Left ventricle myocardium inferior (tissue), 1 donor: ENCODE measurements around the gene CYP1A2. TPM values are rescaled to one million over a fixed set of nuclear protein-coding genes. Genes with fewer than 3 reads are reported as not detected.

ENCODE experiments used
- DNase-seq: peaks from one replicate; pipeline ENCODE4 v3.0.0-alpha.2; 2020
- H3K27ac ChIP-seq: fragments of 200-600 bp; replicated peaks from 2 replicates; pipeline ENCODE4 v1.8.0; 2021
- H3K27me3 ChIP-seq: fragments of 200-600 bp; 2 replicates; pipeline ENCODE4 v1.8.0; 2021; ENCODE audit warnings: low read depth
- H3K36me3 ChIP-seq: fragments of 200-600 bp; 2 replicates; pipeline ENCODE4 v1.8.0; 2021
- H3K4me1 ChIP-seq: fragments of 200-600 bp; 2 replicates; pipeline ENCODE4 v1.8.0; 2021
- H3K4me3 ChIP-seq: fragments of 200-600 bp; 2 replicates; pipeline ENCODE4 v1.8.0; 2021; ENCODE audit warnings: mild to moderate bottlenecking, moderate library complexity
- H3K9me3 ChIP-seq: fragments of 200-600 bp; replicated peaks from 2 replicates; pipeline ENCODE4 v1.8.0; 2021
- intact Hi-C: fragments of 100-400 bp; cut with micrococcal nuclease; formaldehyde crosslinking; loops from one replicate; pipeline ENCODE4 v1.11.0; 2022
- total RNA-seq: library from RNA; stranded (reverse); fragmentation: NEBNext Ultra II Directional; extraction: Animal tissue kit (Norgen Biotek cat#: 25700); gene quantifications from one replicate; pipeline ENCODE4 v1.2.1, GENCODE V29; 2021
- TF ChIP-seq, protein P1 (sequence below): fragments of 200-600 bp; IDR thresholded peaks from 2 replicates; pipeline ENCODE4 v1.8.0; 2021; ENCODE audit warnings: antibody characterized with exemption, mild to moderate bottlenecking, borderline replicate concordance
- donor health status: DM: no; HTN: yes; CAD: no; lungs with severe emphysema.

The CYP1A2 gene
- total RNA-seq, 1 donor from 2014 or later = not detected

DNA sequence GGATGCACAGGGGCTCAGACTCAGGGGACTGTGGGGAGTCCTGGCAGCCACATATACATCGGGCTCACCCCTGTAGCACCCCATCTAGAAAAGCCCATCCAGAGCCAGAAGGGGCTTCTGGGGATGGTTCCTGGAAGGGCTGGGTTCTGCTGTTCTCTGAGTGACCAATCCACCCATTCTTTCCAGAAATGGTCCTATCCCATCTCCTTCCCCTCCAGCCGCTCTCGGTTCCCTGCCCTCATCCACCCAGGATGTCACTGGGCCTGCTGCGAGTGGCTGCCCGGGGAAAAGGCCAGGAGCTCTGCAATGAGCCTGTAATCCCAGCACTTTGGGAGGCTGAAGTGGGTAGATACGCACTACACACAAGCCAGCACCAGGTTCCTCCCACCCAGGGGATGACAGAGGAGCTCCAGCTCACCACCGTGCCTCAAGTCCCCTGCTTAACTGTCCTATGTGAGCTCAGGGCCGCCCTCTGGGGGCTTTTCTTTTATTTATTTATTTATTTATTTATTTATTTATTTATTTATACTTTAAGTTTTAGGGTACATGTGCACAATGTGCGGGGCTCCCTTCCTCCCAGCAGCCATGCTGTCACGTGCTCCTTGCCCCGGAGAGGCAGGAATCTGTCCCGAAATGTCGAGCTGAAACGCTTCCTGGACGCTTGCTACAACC is 19.6 kb downstream of the CYP1A2 start:
- Histone ChIP-seq H3K4me1 (peaks cover 16% of the 10 kb centered on the region), H3K27ac (no peak overlapping the region), H3K4me3 (no peak overlapping the region), H3K27me3 (peaks cover 7% of the 10 kb centered on the region), H3K36me3 (no peaks in the 10 kb centered on the region), H3K9me3 (no peaks in the 10 kb centered on the region)
- TF ChIP-seq, protein P1, sequence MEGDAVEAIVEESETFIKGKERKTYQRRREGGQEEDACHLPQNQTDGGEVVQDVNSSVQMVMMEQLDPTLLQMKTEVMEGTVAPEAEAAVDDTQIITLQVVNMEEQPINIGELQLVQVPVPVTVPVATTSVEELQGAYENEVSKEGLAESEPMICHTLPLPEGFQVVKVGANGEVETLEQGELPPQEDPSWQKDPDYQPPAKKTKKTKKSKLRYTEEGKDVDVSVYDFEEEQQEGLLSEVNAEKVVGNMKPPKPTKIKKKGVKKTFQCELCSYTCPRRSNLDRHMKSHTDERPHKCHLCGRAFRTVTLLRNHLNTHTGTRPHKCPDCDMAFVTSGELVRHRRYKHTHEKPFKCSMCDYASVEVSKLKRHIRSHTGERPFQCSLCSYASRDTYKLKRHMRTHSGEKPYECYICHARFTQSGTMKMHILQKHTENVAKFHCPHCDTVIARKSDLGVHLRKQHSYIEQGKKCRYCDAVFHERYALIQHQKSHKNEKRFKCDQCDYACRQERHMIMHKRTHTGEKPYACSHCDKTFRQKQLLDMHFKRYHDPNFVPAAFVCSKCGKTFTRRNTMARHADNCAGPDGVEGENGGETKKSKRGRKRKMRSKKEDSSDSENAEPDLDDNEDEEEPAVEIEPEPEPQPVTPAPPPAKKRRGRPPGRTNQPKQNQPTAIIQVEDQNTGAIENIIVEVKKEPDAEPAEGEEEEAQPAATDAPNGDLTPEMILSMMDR = no peak
- DNase-seq = no peak
- intact Hi-C loops = loop anchor here (5.0 kb wide), 2 partner anchors 131 to 396 kb away; no protein-coding TSS in a partner anchor

DNA sequence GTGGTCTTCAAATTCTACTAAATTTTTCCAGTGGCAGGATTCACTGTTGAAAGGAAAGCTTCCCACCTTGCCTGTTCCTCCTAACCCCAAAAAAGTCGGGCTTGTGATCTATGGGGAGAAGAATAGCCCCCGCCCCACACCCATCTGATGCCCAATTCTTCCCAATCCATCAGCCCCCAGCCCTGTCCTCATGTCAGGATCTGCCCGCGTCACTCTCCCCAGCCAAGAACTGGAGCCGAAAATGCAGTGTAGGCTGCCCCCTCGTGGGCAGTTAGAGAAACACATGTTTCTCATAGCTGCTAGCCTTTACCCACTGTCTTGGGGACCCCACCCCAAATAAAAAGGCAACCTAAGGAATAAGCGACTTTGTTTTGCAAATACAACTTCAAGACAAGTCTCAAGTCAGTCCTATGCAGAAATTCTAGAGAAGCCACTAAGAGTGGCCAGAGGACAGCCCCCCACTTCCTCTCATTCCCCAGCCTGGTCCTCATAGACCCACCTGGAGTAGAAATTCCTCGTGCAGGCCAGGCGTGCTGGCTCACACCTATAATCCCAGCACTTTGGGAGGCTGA is 20.2 kb downstream of the CYP1A2 start:
- Histone ChIP-seq H3K9me3 (no peaks in the 10 kb centered on the region), H3K4me3 (no peak overlapping the region), H3K4me1 (peaks cover 16% of the 10 kb centered on the region), H3K36me3 (no peaks in the 10 kb centered on the region), H3K27me3 (peaks cover 7% of the 10 kb centered on the region), H3K27ac (no peak overlapping the region)
- TF ChIP-seq, protein P1 = peak; percentile 84
- intact Hi-C loops = loop anchor here (5.0 kb wide), 2 partner anchors 132 to 397 kb away; no protein-coding TSS in a partner anchor
- peak; percentile 50 for DNase-seq

DNA sequence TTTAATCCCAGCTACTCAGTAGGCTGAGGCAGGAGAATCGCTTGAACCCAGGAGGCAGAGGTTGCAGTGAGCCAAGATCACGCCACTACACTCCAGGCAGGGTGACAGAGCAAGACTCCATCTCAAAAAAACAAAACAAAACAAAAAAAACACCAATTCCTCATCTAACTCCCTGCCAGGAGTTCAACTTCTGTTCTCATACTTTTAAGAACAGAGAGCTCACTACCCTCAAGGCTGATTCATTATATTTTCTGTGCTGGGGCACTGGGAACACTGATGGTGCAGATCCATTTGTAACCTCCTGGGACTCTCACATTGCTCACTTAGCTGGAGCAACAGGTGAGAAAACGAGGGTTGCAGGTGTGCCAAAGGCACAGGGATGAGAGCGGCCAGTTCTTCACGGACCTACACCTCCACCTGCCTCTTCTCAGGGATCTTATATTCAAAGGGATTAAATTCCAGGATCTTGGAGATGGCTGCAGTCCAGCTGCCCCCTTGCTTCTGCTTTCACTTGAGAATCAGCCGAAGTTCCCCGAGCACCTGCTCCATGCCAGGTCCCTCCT is 20.9 kb downstream of the CYP1A2 start:
- Histone ChIP-seq H3K36me3 (no peaks in the 10 kb centered on the region), H3K27ac (no peak overlapping the region), H3K4me1 (peaks cover 16% of the 10 kb centered on the region), H3K27me3 (peaks cover 7% of the 10 kb centered on the region), H3K4me3 (no peak overlapping the region), H3K9me3 (no peaks in the 10 kb centered on the region)
- intact Hi-C loops = loop anchor here (5.0 kb wide), 3 partner anchors 132 to 397 kb away; no protein-coding TSS in a partner anchor
- TF ChIP-seq, protein P1 = no peak
- DNase-seq = no peak

DNA sequence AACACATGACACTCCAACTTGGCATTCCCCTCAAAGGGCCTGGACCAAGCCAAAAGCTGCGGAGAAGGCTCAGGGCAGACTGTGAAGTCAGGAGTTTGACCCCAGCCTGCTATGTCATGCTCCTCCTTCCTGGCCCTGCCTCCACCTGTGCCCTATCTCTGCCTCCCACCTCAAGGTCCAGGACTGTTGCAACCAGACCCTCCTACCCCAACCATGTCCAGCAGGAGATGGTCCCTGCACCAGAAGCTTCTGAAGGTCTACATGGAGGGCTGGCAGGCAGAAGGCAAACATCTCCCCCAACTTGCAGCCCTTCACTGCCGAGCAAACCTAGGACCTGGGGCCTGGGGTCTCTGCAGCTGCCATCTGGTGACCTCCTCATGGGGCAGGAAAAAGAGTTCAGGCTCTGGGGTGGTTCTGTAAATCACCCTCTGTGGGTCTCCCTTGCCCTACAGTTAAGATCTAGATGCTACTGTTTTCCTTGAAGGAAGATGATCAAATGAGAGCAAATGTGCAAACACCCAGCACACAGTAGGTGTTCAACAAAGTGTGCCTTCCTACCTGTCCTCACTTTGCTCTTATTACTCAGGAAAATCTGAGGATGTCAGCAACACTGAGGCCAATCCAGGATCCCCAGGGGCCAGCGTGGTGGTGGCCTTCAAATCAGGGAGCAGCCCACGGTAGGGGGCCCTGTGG is 21.7 kb downstream of the CYP1A2 start:
- TF ChIP-seq, protein P1 = no peak
- no peak for DNase-seq
- no peak overlapping the region for H3K27ac ChIP-seq

DNA sequence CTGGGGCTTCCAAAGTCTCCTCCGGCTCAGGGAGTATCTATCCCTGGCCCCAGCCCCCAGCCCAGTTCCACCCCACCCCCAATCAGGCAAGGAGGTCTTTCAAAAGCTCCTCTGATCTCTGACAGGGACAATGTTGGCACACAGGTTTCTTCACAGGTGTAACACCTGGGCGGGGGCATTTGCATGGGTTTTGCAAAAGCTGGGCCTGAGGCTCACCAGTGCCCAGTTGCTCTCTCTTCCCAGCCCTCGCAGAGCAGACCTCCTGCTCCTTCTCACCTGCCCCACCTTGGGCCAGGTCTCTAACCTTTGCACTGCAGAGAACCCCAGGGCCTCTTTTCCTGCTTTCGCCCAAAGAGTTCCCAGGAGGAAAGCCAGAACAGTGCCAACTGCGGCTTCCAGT is 24.7 kb downstream of the CYP1A2 start:
- H3K4me3 ChIP-seq = no peak overlapping the region
- intact Hi-C loops = loop anchor here (5.0 kb wide), 1 partner anchor 174 kb away; no protein-coding TSS in a partner anchor
- no peaks in the 10 kb centered on the region for H3K36me3 ChIP-seq
- DNase-seq = no peak
- TF ChIP-seq, protein P1 = no peak
- no peak overlapping the region for H3K27ac ChIP-seq
- no peaks in the 10 kb centered on the region for H3K9me3 ChIP-seq
- H3K4me1 ChIP-seq = peaks cover 26% of the 10 kb centered on the region
- H3K27me3 ChIP-seq = no peaks in the 10 kb centered on the region

More for the DNA sequence above, 21.7 kb downstream of the CYP1A2 start:
- H3K36me3 ChIP-seq = no peaks in the 10 kb centered on the region
- H3K4me1 ChIP-seq = peaks cover 16% of the 10 kb centered on the region
- H3K27me3 ChIP-seq = peaks cover 7% of the 10 kb centered on the region
- intact Hi-C loops = loop anchor here (5.0 kb wide), 1 partner anchor 177 kb away; no protein-coding TSS in a partner anchor
- H3K9me3 ChIP-seq = no peaks in the 10 kb centered on the region
- H3K4me3 ChIP-seq = no peak overlapping the region
